Gastrocnemius medialis (tissue), 4 donors: Measurements from ENCODE around the gene WNT3. TPM values are rescaled to one million over a fixed set of nuclear protein-coding genes. Genes with fewer than 3 reads are reported as not detected.
"Not testable (repeated sequence)": the region's sequence is repeated elsewhere in the genome, so short reads cannot be mapped to it uniquely, and the experiment has no call there.

Experiments used
- ATAC-seq, 2 donors: fragments of 150-250 bp; one replicate each; pipeline ENCODE4 v1.9.1; 2016
- DNase-seq, 2 donors: peaks; one replicate each; pipeline ENCODE4 v3.0.0-alpha.2; 2019
- H3K27ac ChIP-seq, 4 donors: fragments of 200-600 bp; sonication (generic); 1 replicate in 1 of 4; 2 replicates in 3 of 4; pipeline ENCODE4 v1.5.1; 2016 to 2018; ENCODE audit warnings: mild to moderate bottlenecking in 2 of 4, moderate library complexity in 1 of 4
- H3K27me3 ChIP-seq, 3 donors: fragments of 200-600 bp; sonication (generic) in 2 of 3; 1 replicate in 1 of 3; 2 replicates in 2 of 3; pipeline versions ENCODE4 v1.5.1 to v1.6.0; 2016 to 2019; ENCODE audit warnings: mild to moderate bottlenecking in 1 of 3, moderate library complexity in 1 of 3
- H3K36me3 ChIP-seq, 2 donors: fragments of 200-600 bp; sonication (generic) in 1 of 2; one replicate each; pipeline ENCODE4 v1.5.1; 2017 to 2018
- H3K4me1 ChIP-seq, 2 donors: fragments of 200-600 bp; sonication (generic) in 1 of 2; one replicate each; pipeline ENCODE4 v1.5.1; 2016 to 2017; ENCODE audit warnings: mild to moderate bottlenecking in 2 of 2
- H3K4me3 ChIP-seq, 4 donors: fragments of 200-600 bp; sonication (generic) in 3 of 4; 1 replicate in 1 of 4; 2 replicates in 3 of 4; pipeline ENCODE4 v1.5.1; 2016 to 2019; ENCODE audit warnings: mild to moderate bottlenecking in 2 of 4
- H3K9me3 ChIP-seq, 3 donors: fragments of 200-600 bp; sonication (generic) in 2 of 3; 1 replicate in 1 of 3; 2 replicates in 2 of 3; pipeline ENCODE4 v1.5.1; 2016 to 2019
- POLR2A ChIP-seq, 2 donors: fragments of 450-650 bp; IDR thresholded peaks; one replicate each; pipeline ENCODE4 v1.6.1; 2017; ENCODE audit warnings: antibody characterized with exemption in 2 of 2, mild to moderate bottlenecking in 2 of 2, moderate library complexity in 2 of 2
- in situ Hi-C, 4 donors: fragments of 200-750 bp; cut with MboI; loops; one replicate each; pipeline versions ENCODE4 v1.15.0 to v1.8.0; 2017; ENCODE audit warnings: low sequenced_read_pairs in 4 of 4
- intact Hi-C: fragments of 100-400 bp; cut with DNase I; formaldehyde crosslinking; loops from one replicate; pipeline ENCODE4 v1.15.1; 2023; ENCODE audit warnings: low total_unique reads
- total RNA-seq, 4 donors: library from RNA; depleted of rRNA; stranded (reverse); fragments of >200 nt; gene quantifications; one replicate each; pipeline versions ENCODE4 v1.1.0 to v1.2.3, GENCODE V29; 2016
- TF ChIP-seq, protein P1 (sequence below), 5 experiments: fragments of 450-650 bp in 3 of 5; fragments of 200-600 bp in 2 of 5; sonication (generic) in 2 of 5; IDR thresholded peaks in 4 of 5; conservative IDR thresholded peaks in 1 of 5; 1 replicate in 4 of 5; 2 replicates in 1 of 5; pipeline ENCODE4 v1.5.1; 2016 to 2019; ENCODE audit warnings: antibody characterized with exemption in 5 of 5, mild to moderate bottlenecking in 3 of 5, moderate library complexity in 3 of 5

WNT3 gene
- total RNA-seq, 4 donors from 2014 or later = 0.19 TPM; not detected in 3

- DNase-seq (no peak), ATAC-seq (no peak)
- Histone ChIP-seq H3K4me1 (no peaks in the 10 kb centered on the region), H3K27ac (no peak overlapping the region), H3K27me3 (no peaks in the 10 kb centered on the region), H3K9me3 (no peaks in the 10 kb centered on the region), H3K4me3 (no peak overlapping the region), H3K36me3 (no peaks in the 10 kb centered on the region)
- no peak for TF ChIP-seq POLR2A (IDR thresholded peaks at IDR 0.05)
- TF ChIP-seq, protein P1, sequence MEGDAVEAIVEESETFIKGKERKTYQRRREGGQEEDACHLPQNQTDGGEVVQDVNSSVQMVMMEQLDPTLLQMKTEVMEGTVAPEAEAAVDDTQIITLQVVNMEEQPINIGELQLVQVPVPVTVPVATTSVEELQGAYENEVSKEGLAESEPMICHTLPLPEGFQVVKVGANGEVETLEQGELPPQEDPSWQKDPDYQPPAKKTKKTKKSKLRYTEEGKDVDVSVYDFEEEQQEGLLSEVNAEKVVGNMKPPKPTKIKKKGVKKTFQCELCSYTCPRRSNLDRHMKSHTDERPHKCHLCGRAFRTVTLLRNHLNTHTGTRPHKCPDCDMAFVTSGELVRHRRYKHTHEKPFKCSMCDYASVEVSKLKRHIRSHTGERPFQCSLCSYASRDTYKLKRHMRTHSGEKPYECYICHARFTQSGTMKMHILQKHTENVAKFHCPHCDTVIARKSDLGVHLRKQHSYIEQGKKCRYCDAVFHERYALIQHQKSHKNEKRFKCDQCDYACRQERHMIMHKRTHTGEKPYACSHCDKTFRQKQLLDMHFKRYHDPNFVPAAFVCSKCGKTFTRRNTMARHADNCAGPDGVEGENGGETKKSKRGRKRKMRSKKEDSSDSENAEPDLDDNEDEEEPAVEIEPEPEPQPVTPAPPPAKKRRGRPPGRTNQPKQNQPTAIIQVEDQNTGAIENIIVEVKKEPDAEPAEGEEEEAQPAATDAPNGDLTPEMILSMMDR (IDR thresholded peaks at IDR 0.05 in 4 of 5, conservative IDR thresholded peaks at IDR 0.05 in 1 of 5) = no peak
- in situ Hi-C loops = no loop called here
- intact Hi-C loops = no loop called here
Measured at GRCh38 chr17:46763416-46763815, 55.1 kb downstream of the WNT3 start.

- TF ChIP-seq, protein P1 (IDR thresholded peaks at IDR 0.05 in 4 of 5, conservative IDR thresholded peaks at IDR 0.05 in 1 of 5) = no peak
- TF ChIP-seq POLR2A (IDR thresholded peaks at IDR 0.05) = no peak
- ATAC-seq (peak in 1 of 2 donors; percentile 22), DNase-seq (no peak)
- H3K36me3 ChIP-seq = peaks cover 0 to 31% of the 10 kb centered on the region in 2 donors
- no peaks in the 10 kb centered on the region for H3K9me3 ChIP-seq
- intact Hi-C loops = no loop called here
- no peaks in the 10 kb centered on the region for H3K27me3 ChIP-seq
- no peaks in the 10 kb centered on the region for H3K4me1 ChIP-seq
- H3K4me3 ChIP-seq = no peak overlapping the region
- no peak overlapping the region for H3K27ac ChIP-seq
- in situ Hi-C loops = no loop called here
Measured at GRCh38 chr17:46759141-46759540, 59.4 kb downstream of the WNT3 start.

GRCh38 chr17:46758614-46759013, 59.9 kb downstream of the WNT3 start:
- Histone ChIP-seq H3K9me3 (no peaks in the 10 kb centered on the region), H3K4me1 (no peaks in the 10 kb centered on the region), H3K36me3 (peaks cover 0 to 34% of the 10 kb centered on the region in 2 donors), H3K4me3 (no peak overlapping the region), H3K27ac (no peak overlapping the region), H3K27me3 (no peaks in the 10 kb centered on the region)
- TF ChIP-seq POLR2A (IDR thresholded peaks at IDR 0.05) = no peak
- TF ChIP-seq, protein P1 (IDR thresholded peaks at IDR 0.05 in 4 of 5, conservative IDR thresholded peaks at IDR 0.05 in 1 of 5) = no peak
- DNase-seq (no peak), ATAC-seq (no peak)
- intact Hi-C loops = no loop called here
- in situ Hi-C loops = no loop called here

GRCh38 chr17:46757588-46757987, 60.9 kb downstream of the WNT3 start:
- H3K4me1 ChIP-seq, intact Hi-C loops, ATAC-seq, H3K9me3 ChIP-seq, H3K4me3 ChIP-seq, H3K27ac ChIP-seq, in situ Hi-C loops, H3K27me3 ChIP-seq, DNase-seq: not testable (repeated sequence)
- peaks cover 0 to 44% of the 10 kb centered on the region in 2 donors for H3K36me3 ChIP-seq

DNA sequence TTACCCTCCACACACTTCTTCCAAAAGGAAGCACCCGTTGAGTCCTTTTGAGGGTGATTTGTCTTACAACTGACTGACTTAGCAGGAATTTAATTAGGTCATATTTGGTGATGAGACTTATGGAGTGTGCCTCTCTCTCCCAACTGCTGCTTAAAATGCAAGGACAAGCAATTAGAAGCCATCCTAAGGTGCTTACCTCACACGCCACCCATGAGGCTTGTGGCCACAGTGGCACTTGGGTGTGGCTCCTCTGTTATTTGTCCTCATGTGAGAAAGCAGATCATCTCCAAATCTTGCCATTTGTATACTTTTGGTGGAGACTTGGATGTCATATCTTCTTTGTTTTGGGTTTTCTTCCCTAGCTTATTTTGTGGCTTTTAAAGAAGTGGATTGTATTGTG, 61.6 kb downstream of the WNT3 start:
- intact Hi-C loops = no loop called here

More for the DNA sequence above, 61.6 kb downstream of the WNT3 start:
- in situ Hi-C loops = no loop called here
- Histone ChIP-seq H3K4me1 (no peaks in the 10 kb centered on the region), H3K27ac (no peak overlapping the region), H3K27me3 (no peaks in the 10 kb centered on the region), H3K4me3 (no peak overlapping the region), H3K36me3 (peaks cover 0 to 51% of the 10 kb centered on the region in 2 donors), H3K9me3 (no peaks in the 10 kb centered on the region)
- DNase-seq (no peak), ATAC-seq (no peak)
- no peak for TF ChIP-seq POLR2A (IDR thresholded peaks at IDR 0.05)
- TF ChIP-seq, protein P1 (IDR thresholded peaks at IDR 0.05 in 4 of 5, conservative IDR thresholded peaks at IDR 0.05 in 1 of 5) = no peak
